ENCODE measurements around the gene SRF. TPM values are rescaled to one million over a fixed set of nuclear protein-coding genes. Genes with fewer than 3 reads are reported as not detected.

The SRF gene
- total and polyA plus RNA-seq, 2 of the 4 experiments (the other 2 are of a cell fraction), result 20.6 to 56.3 TPM

DNA sequence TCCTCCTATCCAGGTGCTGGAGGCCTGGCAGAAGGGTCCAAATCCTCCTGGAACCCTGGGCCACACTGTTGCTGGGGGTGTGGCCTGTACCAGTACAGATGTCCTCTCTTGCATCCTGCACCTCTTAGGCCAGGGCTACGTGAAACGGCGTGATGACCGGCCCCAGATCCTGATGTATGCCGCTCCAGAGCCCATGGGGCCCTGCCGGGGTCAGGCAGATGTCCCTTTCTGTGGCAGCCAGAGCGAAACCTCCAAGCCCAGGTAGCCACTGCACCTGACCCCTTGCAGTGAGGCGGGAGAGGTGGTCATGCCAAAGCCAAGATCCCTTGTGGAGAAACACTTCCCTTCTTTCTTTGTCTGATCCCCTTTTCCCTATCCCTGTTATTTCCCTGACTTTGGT lies 44.0 kb downstream of the SRF start:
- ATAC-seq (ENCODE audit: low read depth) (no peak), DNase-seq (no peak)
- no peaks in the 10 kb centered on the region; the same call in 1 of the 2 replicates for H3K9me1 ChIP-seq (ENCODE audit: insufficient read depth, low read length)
- no peaks in the 10 kb centered on the region for H3K4me1 ChIP-seq (ENCODE audit: control insufficient read depth, insufficient read depth, low read length)
- no CpG with 5 or more reads among the region's 8 CpGs for WGBS, 2 experiments (ENCODE audit: extremely low coverage in 2 of 2, insufficient read length in 1 of 2)
- H3K27ac ChIP-seq (ENCODE audit: insufficient read depth, low read length), result no peak overlapping the region
- H3K14ac ChIP-seq (replicated peaks; ENCODE audit: low read depth, low read length), result no peak overlapping the region
- intact Hi-C loops (cut with micrococcal nuclease) (no loop called here), dilution Hi-C loops (cut with HindIII; ENCODE audit: low sequenced_read_pairs, unreplicated experiment) (no loop called here), in situ Hi-C loops (cut with MboI; ENCODE audit: low sequenced_read_pairs) (no loop called here)
- TF ChIP-seq, protein P1, sequence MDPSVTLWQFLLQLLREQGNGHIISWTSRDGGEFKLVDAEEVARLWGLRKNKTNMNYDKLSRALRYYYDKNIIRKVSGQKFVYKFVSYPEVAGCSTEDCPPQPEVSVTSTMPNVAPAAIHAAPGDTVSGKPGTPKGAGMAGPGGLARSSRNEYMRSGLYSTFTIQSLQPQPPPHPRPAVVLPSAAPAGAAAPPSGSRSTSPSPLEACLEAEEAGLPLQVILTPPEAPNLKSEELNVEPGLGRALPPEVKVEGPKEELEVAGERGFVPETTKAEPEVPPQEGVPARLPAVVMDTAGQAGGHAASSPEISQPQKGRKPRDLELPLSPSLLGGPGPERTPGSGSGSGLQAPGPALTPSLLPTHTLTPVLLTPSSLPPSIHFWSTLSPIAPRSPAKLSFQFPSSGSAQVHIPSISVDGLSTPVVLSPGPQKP (IDR thresholded peaks at IDR 0.05; ENCODE audit: borderline replicate concordance, low read depth, low read length), result no peak
- TF ChIP-seq FOS (IDR thresholded peaks at IDR 0.05; ENCODE audit: low read depth, low read length) (no peak), RAD21 (IDR thresholded peaks at IDR 0.05; ENCODE audit: low read length) (no peak), MAFK (IDR thresholded peaks at IDR 0.05; ENCODE audit: low read depth, low read length) (no peak), SMC3 (IDR thresholded peaks at IDR 0.05; ENCODE audit: low read depth, low read length) (no peak), RCOR1 (IDR thresholded peaks at IDR 0.05; ENCODE audit: insufficient replicate concordance, low read length) (no peak), NFE2L2 (IDR thresholded peaks at IDR 0.05; ENCODE audit: low read depth, low read length) (no peak)
- no peaks in the 10 kb centered on the region for H3K79me1 ChIP-seq (ENCODE audit: low read depth in 1 of 2, low read length in 2 of 2)
- no peak overlapping the region for H4K8ac ChIP-seq (ENCODE audit: low read depth in 2 of 2, low read length in 2 of 2)
- no peak overlapping the region for H3K9ac ChIP-seq (ENCODE audit: low read depth, low read length)
- BruUV-seq (replicated peaks), result no TSS peak
- no peak overlapping the region for H2BK5ac ChIP-seq (ENCODE audit: low read depth, low read length, poor library complexity, severe bottlenecking)
- H3K23ac ChIP-seq (ENCODE audit: low read depth, low read length), result no peak overlapping the region
- no peak overlapping the region for H3K56ac ChIP-seq (ENCODE audit: extremely low read depth, insufficient read depth, low read length)
- H3K9me3 ChIP-seq (ENCODE audit: control insufficient read depth, insufficient read depth, low read length), result no peaks in the 10 kb centered on the region
- ChIA-PET POLR2A (ENCODE audit: unreplicated experiment) (no interaction called here), CTCF (no interaction called here)
- no peak overlapping the region for H2BK120ac ChIP-seq (ENCODE audit: low read depth, low read length)
- no peak overlapping the region for H3K4ac ChIP-seq (ENCODE audit: low read depth, low read length)
- H4K20me1 ChIP-seq (ENCODE audit: insufficient read depth, low read length), result no peaks in the 10 kb centered on the region
- no peaks in the 10 kb centered on the region for H3K27me3 ChIP-seq (ENCODE audit: control insufficient read depth, insufficient read depth, low read length)
- no peak overlapping the region for H2AK9ac ChIP-seq (replicated peaks; ENCODE audit: low read depth, low read length, poor library complexity)
- no peak overlapping the region for H2AK5ac ChIP-seq (ENCODE audit: low read depth, low read length)
- no peak overlapping the region for H4K5ac ChIP-seq (ENCODE audit: low read depth, low read length)
- no peak overlapping the region for H3K18ac ChIP-seq (ENCODE audit: low read depth, low read length)
- no peak overlapping the region for H2BK15ac ChIP-seq (ENCODE audit: low read depth, low read length)
- H3K36me3 ChIP-seq (ENCODE audit: control insufficient read depth, insufficient read depth, low read length), result peaks cover 37% of the 10 kb centered on the region
- no peak overlapping the region for H2AFZ ChIP-seq (replicated peaks; ENCODE audit: low read length, poor library complexity)
- H2BK20ac ChIP-seq (ENCODE audit: low read depth, low read length), result no peak overlapping the region
- no peak overlapping the region for H3K4me3 ChIP-seq (ENCODE audit: insufficient read depth, low read depth, low read length)
- H4K91ac ChIP-seq (ENCODE audit: insufficient read depth, low read depth, low read length), result no peak overlapping the region
- no peak overlapping the region for H3K4me2 ChIP-seq (ENCODE audit: low read depth, low read length)

Measured in IMR-90 (cell line).